AG04449 (cell line): ENCODE data around the gene GJA10.

ENCODE experiments used
- CTCF ChIA-PET: fragments of 350-600 bp; formaldehyde crosslinking; extraction: SDS; loops from one replicate; lab custom pipeline; 2021; ENCODE audit warnings: antibody characterized with exemption; lab: Yijun Ruan, JAX
- POLR2A ChIA-PET: fragments of 400-600, 350-600 bp; formaldehyde crosslinking; extraction: SDS; loops from one replicate; lab custom pipeline; 2020; ENCODE audit warnings: antibody characterized with exemption, inconsistent platforms; lab: Yijun Ruan, JAX
- DNase-seq: peaks from one replicate; pipeline ENCODE4 v3.0.0-alpha.2; 2010; ENCODE audit warnings: low read depth, low spot score
- H3K4me3 ChIP-seq: 2 replicates; pipeline ENCODE4 v1.5.1; 2011; ENCODE audit warnings: low read depth, mild to moderate bottlenecking, control low read depth, low read length
- TF ChIP-seq, protein P1 (sequence below): IDR thresholded peaks from one replicate; pipeline ENCODE4 v1.5.1; 2011; ENCODE audit warnings: mild to moderate bottlenecking, moderate library complexity, low read length, control low read depth, inconsistent platforms; ENCODE audit not compliant: insufficient read depth; ENCODE audit errors: missing control alignments

Gene GJA10

DNA sequence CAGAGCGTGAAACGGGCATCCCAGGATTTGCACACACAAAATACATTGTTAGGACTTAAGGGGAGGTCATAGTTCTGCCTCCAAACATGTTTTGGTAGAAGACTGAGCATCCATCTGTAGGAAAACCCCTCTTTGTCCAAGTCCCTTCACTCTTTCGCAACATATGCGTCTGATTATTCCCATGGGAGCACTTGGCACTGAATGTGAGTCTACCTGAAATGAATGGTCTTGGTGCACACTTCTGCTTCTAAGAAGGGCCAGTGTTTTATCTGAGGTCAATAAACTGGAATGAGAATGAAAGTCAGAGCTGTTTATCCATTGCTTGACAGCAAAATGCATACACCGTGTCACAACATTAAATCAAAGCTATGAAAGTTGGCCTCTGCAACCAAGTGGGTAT, 33.0 kb downstream of the GJA10 start:
- H3K4me3 ChIP-seq, result no peak overlapping the region
- TF ChIP-seq, protein P1, sequence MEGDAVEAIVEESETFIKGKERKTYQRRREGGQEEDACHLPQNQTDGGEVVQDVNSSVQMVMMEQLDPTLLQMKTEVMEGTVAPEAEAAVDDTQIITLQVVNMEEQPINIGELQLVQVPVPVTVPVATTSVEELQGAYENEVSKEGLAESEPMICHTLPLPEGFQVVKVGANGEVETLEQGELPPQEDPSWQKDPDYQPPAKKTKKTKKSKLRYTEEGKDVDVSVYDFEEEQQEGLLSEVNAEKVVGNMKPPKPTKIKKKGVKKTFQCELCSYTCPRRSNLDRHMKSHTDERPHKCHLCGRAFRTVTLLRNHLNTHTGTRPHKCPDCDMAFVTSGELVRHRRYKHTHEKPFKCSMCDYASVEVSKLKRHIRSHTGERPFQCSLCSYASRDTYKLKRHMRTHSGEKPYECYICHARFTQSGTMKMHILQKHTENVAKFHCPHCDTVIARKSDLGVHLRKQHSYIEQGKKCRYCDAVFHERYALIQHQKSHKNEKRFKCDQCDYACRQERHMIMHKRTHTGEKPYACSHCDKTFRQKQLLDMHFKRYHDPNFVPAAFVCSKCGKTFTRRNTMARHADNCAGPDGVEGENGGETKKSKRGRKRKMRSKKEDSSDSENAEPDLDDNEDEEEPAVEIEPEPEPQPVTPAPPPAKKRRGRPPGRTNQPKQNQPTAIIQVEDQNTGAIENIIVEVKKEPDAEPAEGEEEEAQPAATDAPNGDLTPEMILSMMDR, result no peak
- no peak for DNase-seq
- POLR2A ChIA-PET, result no interaction called here
- CTCF ChIA-PET, result interaction anchor here (1.4 kb wide), 1 partner anchor 13 kb away, joined by 8 read pairs; no protein-coding TSS in a partner anchor

DNA sequence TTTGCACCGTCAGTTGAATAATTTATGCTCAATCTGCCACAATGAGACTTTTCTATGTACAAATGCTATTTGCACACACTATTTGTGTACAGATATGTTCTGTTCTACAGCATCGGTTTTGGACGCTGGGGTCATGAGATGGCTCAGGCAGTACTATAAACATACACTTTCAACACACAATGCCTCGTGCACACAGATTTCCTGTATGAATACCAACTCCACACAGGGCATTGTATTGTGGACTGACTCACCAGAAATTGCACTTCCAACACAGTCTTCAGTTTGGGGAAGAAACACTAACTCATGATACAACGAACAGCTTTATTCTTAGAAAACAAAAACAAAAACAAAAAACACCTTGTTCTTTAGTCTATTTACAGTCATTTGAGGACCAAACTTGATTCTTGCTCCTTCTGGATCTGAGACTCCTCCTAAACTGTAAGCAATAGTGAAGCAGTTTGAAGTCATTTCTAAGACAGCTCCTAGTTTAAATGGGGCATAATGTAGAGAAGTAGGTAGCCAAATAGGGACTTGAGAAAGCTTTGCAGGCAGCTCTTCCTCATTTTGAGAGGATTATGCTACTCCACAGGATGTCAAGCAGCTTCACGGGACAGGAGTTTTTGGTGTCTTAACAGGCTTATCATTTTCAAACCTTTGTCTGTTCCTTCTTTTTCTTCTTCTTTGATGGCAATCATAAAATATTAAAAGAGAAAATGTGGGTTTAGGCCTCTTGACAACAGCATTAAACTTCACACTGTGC, 33.7 kb downstream of the GJA10 start:
- no peak for DNase-seq
- H3K4me3 ChIP-seq, result no peak overlapping the region
- TF ChIP-seq, protein P1, result no peak
- CTCF ChIA-PET, result interaction anchor here (0.9 to 1.4 kb wide), 2 partner anchors 13 to 552 kb away, joined by 3 to 8 read pairs; no protein-coding TSS in a partner anchor
- POLR2A ChIA-PET, result no interaction called here

DNA sequence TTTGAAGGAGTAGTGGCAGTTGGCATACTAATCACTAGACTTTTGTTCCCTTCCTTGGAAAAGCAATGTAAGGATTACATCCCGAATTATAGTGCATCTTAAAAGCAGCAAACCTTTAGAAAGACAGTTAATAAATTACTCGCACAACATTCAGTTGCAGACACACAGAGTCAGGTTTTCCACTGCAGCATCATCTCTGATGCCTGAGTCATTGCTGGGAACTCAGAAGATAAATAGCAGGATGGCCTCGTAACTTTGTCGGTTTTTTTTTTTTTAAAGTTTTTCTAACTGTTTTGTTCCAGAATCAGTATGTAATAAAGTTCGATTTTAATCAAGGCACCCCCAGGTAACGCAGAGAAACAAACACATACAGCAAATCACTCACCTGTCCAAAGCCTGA, 34.3 kb downstream of the GJA10 start:
- no peak for DNase-seq
- TF ChIP-seq, protein P1, result no peak
- H3K4me3 ChIP-seq, result no peak overlapping the region
- CTCF ChIA-PET, result interaction anchor here (0.9 to 2.1 kb wide), 3 partner anchors 12 to 551 kb away, joined by 3 to 8 read pairs (median 8); no protein-coding TSS in a partner anchor
- POLR2A ChIA-PET, result no interaction called here

DNA sequence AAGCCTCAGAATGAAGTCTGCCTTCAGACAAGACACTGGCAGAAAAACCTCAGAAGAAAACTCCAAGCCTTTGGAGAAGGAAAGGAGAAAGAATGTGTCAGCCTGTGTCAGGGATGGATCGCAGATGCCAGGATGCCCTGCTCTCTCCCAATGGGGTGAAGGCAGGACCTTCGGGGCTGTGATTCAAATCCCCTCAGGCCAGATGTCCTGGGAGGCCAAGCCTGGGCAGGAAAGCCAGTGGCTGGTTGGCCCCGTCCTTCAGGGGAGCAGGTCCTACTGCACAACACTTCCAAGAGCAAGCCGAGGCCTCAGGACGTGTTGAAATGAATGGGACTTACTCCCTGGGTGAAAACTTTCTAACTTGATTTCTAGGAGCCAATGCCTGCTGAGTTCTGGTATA, 36.5 kb downstream of the GJA10 start:
- TF ChIP-seq, protein P1, result no peak
- ChIA-PET POLR2A (interaction anchor here (0.5 kb wide), 1 partner anchor 601 kb away, joined by 3 read pairs; no protein-coding TSS in a partner anchor), CTCF (interaction anchor here (2.1 to 3.1 kb wide), 2 partner anchors 11 to 548 kb away, joined by 8 to 38 read pairs; no protein-coding TSS in a partner anchor)
- no peak overlapping the region for H3K4me3 ChIP-seq
- no peak for DNase-seq

DNA sequence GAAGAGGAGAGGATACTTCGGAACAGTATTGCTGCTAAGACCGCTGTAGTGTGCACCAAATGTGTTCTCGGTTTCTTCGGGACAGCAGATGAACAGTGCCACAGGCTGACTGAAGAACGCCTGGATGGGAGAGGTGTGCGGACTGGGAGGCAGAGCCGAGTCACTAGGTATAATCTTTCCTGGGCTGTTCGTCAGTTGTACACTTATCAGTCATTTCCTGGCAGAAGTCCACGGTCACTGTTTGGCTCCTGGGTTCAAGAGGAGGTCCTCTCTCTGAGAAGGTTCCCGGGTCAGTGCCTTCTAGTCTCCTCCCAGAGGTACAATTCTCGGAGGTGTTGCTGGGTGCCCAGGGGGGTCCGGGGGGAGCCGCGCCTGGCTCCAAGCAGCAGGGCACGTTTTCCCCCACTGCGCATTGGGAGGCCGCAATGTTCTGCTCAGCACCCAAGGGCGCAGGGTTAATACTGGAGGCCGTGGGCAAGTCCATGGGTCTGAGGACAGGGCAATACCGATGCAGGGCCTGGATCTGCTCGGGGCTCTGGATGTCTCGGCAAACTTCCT, 38.1 kb downstream of the GJA10 start:
- CTCF ChIA-PET, result interaction anchor here (0.9 to 3.1 kb wide), 2 partner anchors 9 to 547 kb away, joined by 3 to 38 read pairs; no protein-coding TSS in a partner anchor
- POLR2A ChIA-PET, result no interaction called here
- no peak overlapping the region for H3K4me3 ChIP-seq
- DNase-seq, result no peak
- TF ChIP-seq, protein P1, result no peak

DNA sequence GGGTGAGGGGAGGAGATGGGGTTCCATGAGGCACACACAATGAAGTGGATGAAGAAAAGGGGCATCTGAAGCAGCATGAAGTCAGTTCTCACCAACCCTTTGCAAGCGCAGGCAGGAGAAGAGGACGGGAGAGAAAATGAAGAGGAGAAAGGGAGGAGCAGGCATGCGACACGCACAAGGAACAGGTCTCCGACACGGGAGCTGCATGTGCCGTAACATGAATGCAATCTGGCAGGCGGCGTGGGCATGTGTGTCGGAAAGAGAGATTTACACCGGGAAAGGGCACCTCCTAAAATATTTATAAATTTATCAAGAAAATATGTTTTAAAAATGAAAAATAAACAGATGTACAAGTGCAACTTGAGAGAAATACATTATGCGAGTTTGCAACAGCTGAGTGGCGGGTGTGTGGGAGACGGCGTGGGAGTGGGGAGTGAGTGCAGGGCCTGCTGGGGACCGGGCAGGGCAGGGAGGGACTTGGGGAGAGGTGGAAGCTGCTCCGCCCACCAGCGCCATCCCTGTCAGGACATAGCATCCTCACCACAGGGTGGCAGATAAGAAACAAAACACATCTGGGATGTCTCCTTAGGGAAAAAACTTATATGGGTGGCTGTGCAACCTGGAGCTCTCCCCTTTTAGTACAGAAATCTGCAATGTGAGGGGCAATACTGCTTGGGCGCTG, 40.6 kb downstream of the GJA10 start:
- TF ChIP-seq, protein P1, result no peak
- ChIA-PET CTCF (interaction anchor here (0.6 to 2.7 kb wide), 3 partner anchors 8 to 544 kb away, joined by 3 to 11 read pairs (median 4); no protein-coding TSS in a partner anchor), POLR2A (no interaction called here)

More for the DNA sequence above, 40.6 kb downstream of the GJA10 start:
- no peak overlapping the region for H3K4me3 ChIP-seq
- DNase-seq, result no peak
